K562 (cell line): ENCODE measurements around the gene PDCD6IP. TPM values are rescaled to one million over a fixed set of nuclear protein-coding genes. Genes with fewer than 3 reads are reported as not detected.

Experiments
- CBX5 ChIP-seq: IDR thresholded peaks from 2 replicates; pipeline ENCODE4 v1.6.1; 2014; ENCODE audit warnings: low read depth, borderline replicate concordance
- CTBP1 ChIP-seq: fragments of 450-650 bp; IDR thresholded peaks from 2 replicates; pipeline ENCODE4 v1.6.1; 2016; ENCODE audit warnings: borderline replicate concordance
- CTCF ChIP-seq, 3 experiments: IDR thresholded peaks in 2 of 3; conservative IDR thresholded peaks in 1 of 3; 2 replicates each; pipeline ENCODE4 v1.5.1; 2011 to 2012; ENCODE audit warnings: low read length in 3 of 3, mild to moderate bottlenecking in 3 of 3, control low read depth in 2 of 3, improper control_type of control experiment in 1 of 3, inconsistent platforms in 1 of 3, low read depth in 1 of 3, mixed read lengths in 1 of 3, moderate library complexity in 1 of 3; ENCODE audit not compliant: insufficient read depth in 2 of 3
- FOSL1 ChIP-seq: fragments of 200-800 bp; sonication (Bioruptor generic); conservative IDR thresholded peaks from 2 replicates; pipeline ENCODE4 v1.6.1; 2016; ENCODE audit warnings: missing genetic modification characterization, missing compliant biosample characterization
- HDAC2 ChIP-seq: fragments of 450-650 bp; IDR thresholded peaks from 2 replicates; pipeline ENCODE4 v1.6.1; 2016; ENCODE audit warnings: mild to moderate bottlenecking
- HES1 ChIP-seq: fragments of 450-650 bp; IDR thresholded peaks from 2 replicates; pipeline ENCODE4 v1.6.1; 2016; ENCODE audit warnings: low read depth, mild to moderate bottlenecking, moderate library complexity
- HIVEP1 ChIP-seq: fragments of 250-450 bp; sonication (Bioruptor Pico); IDR thresholded peaks from 2 replicates; pipeline ENCODE4 v1.4.0; 2020; ENCODE audit warnings: mild to moderate bottlenecking
- KLF16 ChIP-seq: IDR thresholded peaks from 2 replicates; pipeline ENCODE4 v1.6.1; 2016; ENCODE audit warnings: antibody characterized with exemption
- MAX ChIP-seq: sonication (generic); formaldehyde crosslinking; IDR thresholded peaks from 2 replicates; pipeline ENCODE4 v1.9.0; 2022; ENCODE audit warnings: mild to moderate bottlenecking, missing genetic modification reagents
- MNT ChIP-seq, 2 experiments: fragments of 450-650 bp; conservative IDR thresholded peaks; 2 replicates each; pipeline ENCODE4 v1.6.1; 2017; ENCODE audit warnings: mild to moderate bottlenecking in 2 of 2, moderate library complexity in 2 of 2
- MYC ChIP-seq, 2 experiments: fragments of 250-450 bp in 1 of 2; sonication (Bioruptor Pico) in 1 of 2; IDR thresholded peaks; 2 replicates each; pipeline versions ENCODE4 v1.5.1 to v1.6.1; 2012 to 2021; ENCODE audit warnings: low read depth in 2 of 2, borderline replicate concordance in 1 of 2, improper control_type of control experiment in 1 of 2, low read length in 1 of 2, mild to moderate bottlenecking in 1 of 2, moderate library complexity in 1 of 2
- POLR2AphosphoS5 ChIP-seq: IDR thresholded peaks from 2 replicates; pipeline ENCODE4 v1.6.1; 2011; ENCODE audit warnings: mild to moderate bottlenecking, low read depth, low read length, moderate library complexity; ENCODE audit not compliant: control insufficient read depth, insufficient read depth
- SMC3 ChIP-seq: conservative IDR thresholded peaks from 2 replicates; pipeline ENCODE4 v1.6.1; 2011; ENCODE audit warnings: low read depth, low read length, improper control_type of control experiment; ENCODE audit not compliant: insufficient read depth
- ZNF75A ChIP-seq: fragments of 450-650 bp; formaldehyde crosslinking; IDR thresholded peaks from 2 replicates; pipeline ENCODE4 v1.4.0; 2020; ENCODE audit warnings: mild to moderate bottlenecking
- polyA plus RNA-seq, 8 experiments: library from polyadenylated mRNA; depleted of rRNA in 4 of 8; stranded (reverse) in 5 of 8; unstranded in 3 of 8; fragments of >200 nt; fragmentation: Nextera tagmentation in 2 of 8; fragmentation: Illumina TruSeq in 1 of 8; extraction: Ambion mirVana in 2 of 8; extraction: Trizol in 1 of 8; gene quantifications; 2 replicates each; pipeline versions ENCODE4 v1.2.1 to v1.2.3, GENCODE V29; 2011 to 2014; ENCODE audit warnings: inconsistent platforms in 1 of 8, missing spikeins in 1 of 8
- total RNA-seq, 7 experiments: library from RNA; depleted of rRNA in 6 of 7; stranded (reverse); fragments of >200 nt in 6 of 7; fragmentation: Illumina TruSeq in 2 of 7; extraction: Trizol in 2 of 7; gene quantifications; 2 replicates each; pipeline versions ENCODE4 v1.2.1 to v1.2.3, GENCODE V29; 2011 to 2021; ENCODE audit warnings: low replicate concordance in 1 of 7

Gene PDCD6IP
- total and polyA plus RNA-seq, 9 of the 15 experiments (the other 6 are each of a cell fraction or from before 2014, with no cell fraction given), result 40.2 to 302 (median 122) TPM

DNA sequence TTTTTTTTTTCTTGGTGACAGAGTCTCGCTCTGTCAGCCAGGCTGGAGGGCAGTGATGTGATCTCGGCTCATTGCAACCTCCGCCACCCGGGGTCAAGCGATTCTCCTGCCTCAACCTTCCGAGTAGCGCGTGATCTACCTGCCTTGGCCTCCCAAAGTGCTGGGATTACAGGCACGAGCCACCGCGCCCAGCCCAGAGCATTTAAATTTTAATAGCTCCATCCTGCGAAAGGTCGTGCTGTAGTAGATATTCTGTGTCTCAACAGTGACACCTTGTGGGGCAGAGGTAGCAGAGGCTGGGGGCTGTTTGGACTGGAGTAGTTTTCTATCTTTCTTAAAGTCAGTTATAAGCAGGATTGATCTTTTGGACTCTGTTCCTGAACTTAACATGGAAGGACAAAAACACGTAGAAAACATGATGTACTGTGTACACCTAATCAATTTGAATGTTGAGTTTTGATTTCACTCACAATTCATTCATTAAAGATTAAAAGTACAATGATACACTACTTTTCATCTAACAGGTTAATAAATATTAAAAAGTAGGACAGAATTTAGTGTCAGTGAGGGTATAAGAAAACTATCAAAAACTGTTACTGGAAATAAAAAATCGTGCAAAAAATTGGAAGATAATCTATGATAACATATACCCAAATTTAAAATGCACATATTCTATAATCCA is 11.0 kb upstream of the PDCD6IP start (continued):
- TF ChIP-seq CTCF (IDR thresholded peaks at IDR 0.05 in 2 of 3, conservative IDR thresholded peaks at IDR 0.05 in 1 of 3; ENCODE audit: insufficient read depth in 2 of 3, low read depth in 1 of 3, low read length in 3 of 3) (peak; percentile 90 to 95 (median 91)), CBX5 (no peak), POLR2AphosphoS5 (no peak), HIVEP1 (CRISPR knock-in tag) (no peak), SMC3 (peak; percentile 87), HDAC2 (0 out of 2 replicates have a peak, but pooled peaks have one; percentile 26), KLF16 (0 out of 2 replicates have a peak, but pooled peaks have one; percentile 21), ZNF75A (CRISPR knock-in tag) (no peak), HES1 (peak; percentile 45; the same call in 1 of the 2 replicates), MNT (conservative IDR thresholded peaks at IDR 0.05) (peak; percentile 34 to 54; a peak in 2 of 4 replicates), MYC (IDR thresholded peaks at IDR 0.05; ENCODE audit: low read depth, low read length) (peak; percentile 56), MYC (CRISPR knock-in tag; IDR thresholded peaks at IDR 0.05; ENCODE audit: borderline replicate concordance, low read depth) (no peak), CTBP1 (peak; percentile 53; the same call in 1 of the 2 replicates), MAX (CRISPR knock-in tag) (0 out of 2 replicates have a peak, but pooled peaks have one; percentile 15), FOSL1 (tag) (0 out of 2 replicates have a peak, but pooled peaks have one; percentile 21)
